NT2/D1 (cell line): ENCODE data around the gene LDLR.

ENCODE experiments used
- SUZ12 ChIP-seq: IDR thresholded peaks from 2 replicates; pipeline ENCODE4 v1.6.1; 2011; ENCODE audit not compliant: insufficient read length, insufficient read depth; ENCODE audit errors: extremely low read depth
- ZNF274 ChIP-seq: IDR thresholded peaks from 2 replicates; pipeline ENCODE4 v1.6.1; 2011; ENCODE audit warnings: mild to moderate bottlenecking, low read depth, low read length

DNA sequence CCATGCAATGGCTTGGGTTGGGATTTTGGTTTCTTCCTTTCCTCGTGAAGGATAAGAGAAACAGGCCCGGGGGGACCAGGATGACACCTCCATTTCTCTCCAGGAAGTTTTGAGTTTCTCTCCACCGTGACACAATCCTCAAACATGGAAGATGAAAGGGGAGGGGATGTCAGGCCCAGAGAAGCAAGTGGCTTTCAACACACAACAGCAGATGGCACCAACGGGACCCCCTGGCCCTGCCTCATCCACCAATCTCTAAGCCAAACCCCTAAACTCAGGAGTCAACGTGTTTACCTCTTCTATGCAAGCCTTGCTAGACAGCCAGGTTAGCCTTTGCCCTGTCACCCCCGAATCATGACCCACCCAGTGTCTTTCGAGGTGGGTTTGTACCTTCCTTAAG lies 42.2 kb downstream of the LDLR start:
- no peak for TF ChIP-seq SUZ12
- TF ChIP-seq ZNF274 = no peak
